ENCODE results near the gene DHFR. TPM values are rescaled to one million over a fixed set of nuclear protein-coding genes. Genes with fewer than 3 reads are reported as not detected.
A peak's percentile ranks its signal among the peaks of the same experiment; 100 is the strongest.

The DHFR gene
- total and polyA plus RNA-seq, 8 donors, result 19.5 to 69.8 (median 43.7) TPM

DNA sequence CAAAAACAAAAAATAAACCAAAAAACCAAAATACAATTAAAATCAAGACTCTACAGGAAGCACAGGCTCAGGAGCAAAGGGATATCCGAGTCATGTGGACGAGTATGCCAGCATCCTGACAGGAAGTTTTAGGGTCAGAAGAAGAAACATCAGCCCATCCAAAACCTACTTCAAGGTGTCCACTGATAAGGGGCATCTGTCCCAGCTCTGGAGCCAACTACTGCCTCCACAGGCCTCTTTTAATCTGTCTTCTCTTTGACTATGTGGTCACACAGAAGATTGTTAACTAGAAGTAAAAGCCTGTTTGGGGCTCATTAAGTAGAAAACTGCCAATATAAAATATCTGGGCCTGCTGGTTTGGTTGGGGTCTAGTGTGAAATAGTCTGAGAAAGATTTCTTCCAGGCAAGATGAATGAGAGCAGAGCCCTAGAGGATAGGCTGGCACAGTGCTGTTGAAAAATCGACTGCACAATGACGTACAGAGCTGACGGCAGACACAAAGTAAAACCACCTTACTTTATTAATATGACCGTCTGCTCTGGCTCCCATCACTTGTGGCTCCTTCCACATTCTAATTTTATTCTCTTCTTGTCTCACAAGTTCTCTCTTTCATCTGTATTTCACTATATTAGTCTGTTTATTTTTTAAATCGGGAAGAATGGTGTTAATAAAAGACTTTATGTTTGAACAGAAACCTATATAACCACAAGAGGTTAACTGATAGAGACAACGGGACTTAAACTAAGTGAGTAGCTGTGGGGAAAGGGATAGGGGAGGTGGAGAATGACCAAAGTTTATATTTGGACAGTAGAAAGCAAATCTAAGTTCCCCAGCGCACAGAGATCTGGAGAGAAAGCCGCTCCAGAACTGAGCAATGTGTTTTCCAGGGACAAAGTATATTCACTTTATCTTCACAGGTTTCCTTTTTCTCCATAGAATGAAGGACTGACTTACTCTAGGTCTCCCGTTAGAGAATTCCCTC lies 23.2 kb downstream of the DHFR start:
- Histone ChIP-seq H3K27me3 (no peaks in the 10 kb centered on the region), H3K4me3 (no peak overlapping the region), H3K27ac (no peak overlapping the region), H3K4me1 (peaks cover 0 to 8% of the 10 kb centered on the region in 2 donors), H3K9me3 (no peaks in the 10 kb centered on the region), H3K36me3 (peaks cover 0 to 31% of the 10 kb centered on the region in 2 donors)
- intact Hi-C loops (cut with DNase I), result no loop called here
- ATAC-seq (no peak), DNase-seq (no peak)
- TF ChIP-seq, protein P1, sequence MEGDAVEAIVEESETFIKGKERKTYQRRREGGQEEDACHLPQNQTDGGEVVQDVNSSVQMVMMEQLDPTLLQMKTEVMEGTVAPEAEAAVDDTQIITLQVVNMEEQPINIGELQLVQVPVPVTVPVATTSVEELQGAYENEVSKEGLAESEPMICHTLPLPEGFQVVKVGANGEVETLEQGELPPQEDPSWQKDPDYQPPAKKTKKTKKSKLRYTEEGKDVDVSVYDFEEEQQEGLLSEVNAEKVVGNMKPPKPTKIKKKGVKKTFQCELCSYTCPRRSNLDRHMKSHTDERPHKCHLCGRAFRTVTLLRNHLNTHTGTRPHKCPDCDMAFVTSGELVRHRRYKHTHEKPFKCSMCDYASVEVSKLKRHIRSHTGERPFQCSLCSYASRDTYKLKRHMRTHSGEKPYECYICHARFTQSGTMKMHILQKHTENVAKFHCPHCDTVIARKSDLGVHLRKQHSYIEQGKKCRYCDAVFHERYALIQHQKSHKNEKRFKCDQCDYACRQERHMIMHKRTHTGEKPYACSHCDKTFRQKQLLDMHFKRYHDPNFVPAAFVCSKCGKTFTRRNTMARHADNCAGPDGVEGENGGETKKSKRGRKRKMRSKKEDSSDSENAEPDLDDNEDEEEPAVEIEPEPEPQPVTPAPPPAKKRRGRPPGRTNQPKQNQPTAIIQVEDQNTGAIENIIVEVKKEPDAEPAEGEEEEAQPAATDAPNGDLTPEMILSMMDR (IDR thresholded peaks at IDR 0.05), result no peak

DNA sequence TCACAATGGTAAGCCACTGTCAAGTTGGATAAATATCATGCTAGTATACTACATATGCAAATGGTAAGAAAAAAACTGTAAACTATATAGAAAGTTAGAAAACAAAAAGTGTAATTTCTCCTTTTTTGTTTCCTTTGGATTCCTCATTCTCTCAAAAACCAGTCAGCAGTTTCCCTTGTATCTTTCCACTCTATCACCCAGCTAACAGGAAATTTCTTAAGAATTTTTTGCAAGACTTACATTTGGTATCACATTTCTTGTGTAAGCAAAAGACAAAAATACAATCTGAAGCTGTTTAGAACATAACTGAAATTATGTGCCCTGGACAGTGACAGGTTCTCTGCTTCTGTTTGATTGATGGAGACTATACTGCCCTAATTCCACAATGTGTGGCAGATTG lies 25.5 kb downstream of the DHFR start:
- ATAC-seq, result no peak
- TF ChIP-seq, protein P1 (IDR thresholded peaks at IDR 0.05), result no peak

DNA sequence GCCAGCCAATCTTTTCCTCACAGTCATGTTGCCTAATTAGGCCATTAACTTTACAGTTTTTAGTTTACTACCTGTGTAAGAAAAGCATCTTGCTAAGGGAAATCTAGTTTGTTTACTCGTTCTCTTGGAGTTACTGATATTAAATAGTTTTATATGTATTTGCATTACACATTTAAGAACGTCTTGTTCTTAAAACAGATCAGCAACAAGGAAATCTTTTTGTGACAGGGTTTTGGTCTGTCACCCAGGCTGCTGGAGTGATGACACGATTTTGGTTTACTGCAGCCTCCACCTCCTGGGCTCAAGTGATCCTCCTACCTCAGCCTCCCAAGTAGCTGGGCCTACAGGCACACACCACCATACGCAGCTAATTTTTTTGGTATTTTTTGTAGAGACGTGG lies 29.6 kb downstream of the DHFR start:
- TF ChIP-seq, protein P1 (IDR thresholded peaks at IDR 0.05), result no peak
- no peaks in the 10 kb centered on the region for H3K9me3 ChIP-seq

More for the DNA sequence above, 25.5 kb downstream of the DHFR start:
- intact Hi-C loops (cut with DNase I), result no loop called here
- Histone ChIP-seq H3K4me3 (no peak overlapping the region), H3K36me3 (peaks cover 0 to 16% of the 10 kb centered on the region in 2 donors), H3K4me1 (peaks cover 0 to 8% of the 10 kb centered on the region in 2 donors), H3K27ac (peak overlapping the region in 1 of 2 donors; percentile 86), H3K9me3 (no peaks in the 10 kb centered on the region), H3K27me3 (no peaks in the 10 kb centered on the region)
- no peak for DNase-seq

DNA sequence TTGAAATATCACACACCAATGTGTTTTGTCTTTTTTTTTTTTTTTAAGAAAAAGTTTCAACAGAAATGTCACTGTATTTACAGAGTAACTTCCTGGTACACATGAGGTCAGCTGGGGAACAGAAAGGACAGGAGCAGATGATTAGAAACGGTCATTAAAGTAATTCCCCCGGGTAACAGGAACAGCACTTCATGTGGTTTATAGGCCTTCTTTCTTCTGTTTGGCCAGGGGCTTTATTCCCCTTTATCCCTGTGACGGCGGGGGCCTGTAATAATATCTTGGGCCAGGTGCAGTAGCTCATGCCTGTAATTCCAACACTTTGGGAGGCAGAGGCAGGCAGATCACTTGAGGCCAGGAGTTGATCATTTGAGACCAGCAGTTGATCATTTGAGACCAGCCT lies 30.8 kb downstream of the DHFR start:
- Histone ChIP-seq H3K4me1 (peaks cover 0 to 15% of the 10 kb centered on the region in 2 donors), H3K27ac (peak overlapping the region in 1 of 2 donors; percentile 58), H3K36me3 (no peaks in the 10 kb centered on the region), H3K4me3 (no peak overlapping the region), H3K27me3 (no peaks in the 10 kb centered on the region), H3K9me3 (no peaks in the 10 kb centered on the region)
- DNase-seq, result no peak
- TF ChIP-seq, protein P1 (IDR thresholded peaks at IDR 0.05), result no peak
- peak; percentile 53 for ATAC-seq
- intact Hi-C loops (cut with DNase I), result no loop called here

More for the DNA sequence above, 29.6 kb downstream of the DHFR start:
- Histone ChIP-seq H3K4me3 (no peak overlapping the region), H3K27me3 (no peaks in the 10 kb centered on the region), H3K27ac (no peak overlapping the region), H3K36me3 (no peaks in the 10 kb centered on the region), H3K4me1 (peaks cover 0 to 23% of the 10 kb centered on the region in 2 donors)
- ATAC-seq, result no peak
- no peak for DNase-seq
- intact Hi-C loops (cut with DNase I), result no loop called here

DNA sequence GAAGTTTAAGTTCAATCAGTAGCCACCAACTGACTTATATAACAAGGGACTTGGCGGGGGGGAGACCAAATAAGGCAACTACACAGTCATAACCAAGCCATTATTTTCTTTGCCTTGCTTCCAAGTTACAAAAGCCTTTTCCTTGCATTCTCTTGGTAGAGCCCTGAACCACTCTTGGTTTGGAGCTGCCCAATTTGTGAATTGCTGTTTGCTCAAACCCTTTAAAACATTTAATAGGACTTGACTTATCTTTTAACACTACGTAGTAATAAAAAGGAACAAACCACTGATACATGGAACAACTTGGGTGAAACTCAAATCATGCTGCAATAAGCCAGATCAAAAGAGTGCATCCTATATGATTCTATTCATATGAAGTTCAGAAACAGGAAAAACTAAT lies 32.0 kb downstream of the DHFR start:
- TF ChIP-seq, protein P1 (IDR thresholded peaks at IDR 0.05), result no peak
- H3K4me3 ChIP-seq, result no peak overlapping the region
- no peak overlapping the region for H3K27ac ChIP-seq
- DNase-seq, result no peak
- H3K4me1 ChIP-seq, result peaks cover 0 to 15% of the 10 kb centered on the region in 2 donors
- intact Hi-C loops (cut with DNase I), result no loop called here
- H3K27me3 ChIP-seq, result no peaks in the 10 kb centered on the region
- ATAC-seq, result no peak
- no peaks in the 10 kb centered on the region for H3K36me3 ChIP-seq
- H3K9me3 ChIP-seq, result no peaks in the 10 kb centered on the region

Measured in left lung (tissue), 10 donors.